Stimulated activated CD8-positive, alpha-beta memory T cell treated with anti-CD3 and anti-CD28 coated beads, Interleukin-15, amount 100 ng/mL, for 1 hour (primary cell): ENCODE data around the gene AJAP1.
"Not testable (repeated sequence)": the region's sequence is repeated elsewhere in the genome, so short reads cannot be mapped to it uniquely, and the experiment has no call there.

Experiments used
- DNase-seq: peaks from one replicate; pipeline ENCODE4 v3.0.0-alpha.2; 2020; ENCODE audit warnings: low read depth

The AJAP1 gene

GRCh38 chr1:4657960-4658541, 3.6 kb downstream of the AJAP1 start:
- DNase-seq: no peak

- DNase-seq: no peak
Observed at GRCh38 chr1:4658643-4659628, 4.5 kb downstream of the AJAP1 start.

GRCh38 chr1:4660917-4661594, 6.6 kb downstream of the AJAP1 start:
- DNase-seq: no peak

GRCh38 chr1:4661595-4661917, 7.1 kb downstream of the AJAP1 start:
- DNase-seq: no peak

GRCh38 chr1:4662168-4662567, 7.8 kb downstream of the AJAP1 start:
- DNase-seq: no peak

- no peak for DNase-seq
Observed at GRCh38 chr1:4662723-4663122, 8.3 kb downstream of the AJAP1 start.

- DNase-seq: no peak
Observed at GRCh38 chr1:4664095-4664494, 9.7 kb downstream of the AJAP1 start.

- DNase-seq: no peak
Observed at GRCh38 chr1:4664606-4665005, 10.2 kb downstream of the AJAP1 start.

- DNase-seq: no peak
Observed at GRCh38 chr1:4665456-4665855, 11.0 kb downstream of the AJAP1 start.

- not testable (repeated sequence) for DNase-seq
Observed at GRCh38 chr1:4666683-4667082, 12.3 kb downstream of the AJAP1 start.

- no peak for DNase-seq
Observed at GRCh38 chr1:4668743-4669700, 14.6 kb downstream of the AJAP1 start.

GRCh38 chr1:4670265-4670664, 15.9 kb downstream of the AJAP1 start:
- DNase-seq: no peak

GRCh38 chr1:4671828-4672227, 17.4 kb downstream of the AJAP1 start:
- no peak for DNase-seq

- DNase-seq: no peak
Observed at GRCh38 chr1:4673494-4673893, 19.1 kb downstream of the AJAP1 start.

GRCh38 chr1:4674117-4674516, 19.7 kb downstream of the AJAP1 start:
- no peak for DNase-seq

GRCh38 chr1:4674676-4675075, 20.3 kb downstream of the AJAP1 start:
- DNase-seq: no peak

- DNase-seq: no peak
Observed at GRCh38 chr1:4675454-4676186, 21.2 kb downstream of the AJAP1 start.

- DNase-seq: no peak
Observed at GRCh38 chr1:4676253-4676652, 21.8 kb downstream of the AJAP1 start.

- DNase-seq: no peak
Observed at GRCh38 chr1:4677608-4678007, 23.2 kb downstream of the AJAP1 start.

- no peak for DNase-seq
Observed at GRCh38 chr1:4678066-4678717, 23.8 kb downstream of the AJAP1 start.

GRCh38 chr1:4681026-4681425, 26.6 kb downstream of the AJAP1 start:
- no peak for DNase-seq
